GM19328 (cell line): ENCODE results near the gene GLI3.
"Not testable (repeated sequence)": the region's sequence is repeated elsewhere in the genome, so short reads cannot be mapped to it uniquely, and the experiment has no call there.

ENCODE experiments used
- ATAC-seq: cut with Tn5 transposase; IDR thresholded peaks from one replicate; pipeline ENCODE4 v1.9.1; 2021; ENCODE audit warnings: mild to moderate bottlenecking, moderate library complexity; ENCODE audit not compliant: unreplicated experiment

GLI3 gene

GRCh38 chr7:42213093-42213492, 23.9 kb downstream of the GLI3 start:
- ATAC-seq = no peak

- no peak for ATAC-seq
These were observed 24.4 kb downstream of the GLI3 start for GRCh38 chr7:42212541-42213090.

DNA sequence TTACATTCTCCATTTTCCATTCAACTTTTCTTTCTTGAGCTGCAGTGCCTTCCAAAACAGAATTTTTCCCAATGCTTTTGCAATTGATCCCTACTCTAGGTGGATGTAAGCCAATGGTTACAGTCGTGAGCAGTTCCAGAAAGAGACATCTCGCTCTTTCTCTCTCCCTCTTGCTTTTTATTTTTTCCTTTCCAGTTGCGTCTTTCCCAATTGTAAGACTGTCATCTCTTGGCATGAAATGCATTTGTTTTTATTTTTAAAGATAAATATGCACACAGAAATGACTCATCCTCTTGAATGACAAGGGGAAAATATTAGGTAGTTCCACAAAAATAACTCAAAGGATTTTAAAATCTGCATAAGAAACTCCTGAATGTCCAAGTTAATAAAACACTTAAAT, 25.1 kb downstream of the GLI3 start:
- no peak for ATAC-seq

DNA sequence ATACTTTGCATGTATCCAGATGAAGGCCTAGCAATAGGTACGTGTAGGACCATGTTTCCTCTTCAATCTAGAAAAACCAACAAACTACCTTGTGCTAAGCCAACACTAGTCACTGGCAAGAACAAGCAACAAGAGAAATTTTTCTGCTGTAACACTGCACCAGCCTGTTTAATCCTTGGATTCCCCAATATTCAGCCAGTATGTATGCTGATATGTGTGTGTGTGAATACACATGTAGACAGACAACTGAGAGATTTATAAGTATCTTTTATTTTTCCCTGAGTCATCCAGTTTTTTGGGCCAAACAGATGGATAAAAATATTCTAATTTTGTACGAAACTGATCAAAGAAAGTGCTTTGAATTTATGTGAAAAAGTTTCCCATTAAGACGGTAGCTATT, 26.2 kb downstream of the GLI3 start:
- no peak for ATAC-seq

DNA sequence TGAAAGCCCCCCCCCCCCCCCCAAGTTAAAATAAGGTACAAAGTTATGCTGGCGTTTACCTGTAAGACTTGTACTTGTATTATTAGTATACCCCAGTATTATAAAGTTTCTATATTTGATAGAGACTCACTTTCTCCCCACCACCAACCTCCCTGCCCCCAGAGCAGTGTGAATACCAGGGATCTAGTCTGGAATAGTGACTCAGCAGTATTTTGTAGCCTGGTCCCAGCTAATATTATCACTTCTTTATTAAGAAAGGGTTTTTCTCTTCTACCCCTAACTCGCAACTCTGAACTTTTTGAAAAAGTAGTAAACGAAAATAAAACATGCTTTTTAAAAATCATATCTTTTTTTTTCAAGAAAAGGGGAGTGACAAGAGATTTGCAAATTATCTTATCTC, 26.7 kb downstream of the GLI3 start:
- ATAC-seq = no peak

GRCh38 chr7:42209085-42209484, 27.9 kb downstream of the GLI3 start:
- not testable (repeated sequence) for ATAC-seq

- no peak for ATAC-seq
These were observed 28.4 kb downstream of the GLI3 start for GRCh38 chr7:42208572-42208971.

- ATAC-seq = no peak
These were observed 29.6 kb downstream of the GLI3 start for GRCh38 chr7:42207420-42207819.

GRCh38 chr7:42203336-42203735, 33.7 kb downstream of the GLI3 start:
- no peak for ATAC-seq

DNA sequence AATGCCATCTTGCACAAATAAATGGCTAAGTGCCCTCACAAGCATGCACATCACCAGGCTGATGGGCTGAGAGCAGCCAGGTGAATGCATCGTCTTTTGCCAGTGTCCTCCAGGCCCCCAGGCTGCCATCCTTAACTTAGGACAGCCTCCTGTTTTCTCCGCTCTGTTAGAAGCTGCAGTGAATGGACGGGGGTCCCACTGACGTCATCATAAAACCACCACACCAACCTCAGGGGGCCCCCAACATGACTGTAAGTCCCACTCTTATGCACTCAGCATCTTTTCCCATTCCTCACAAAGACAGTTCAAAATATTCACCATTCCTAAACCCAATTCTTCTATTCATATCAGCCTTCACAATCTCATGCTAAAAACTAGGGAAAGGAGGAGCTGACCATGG, 34.4 kb downstream of the GLI3 start:
- no peak for ATAC-seq

DNA sequence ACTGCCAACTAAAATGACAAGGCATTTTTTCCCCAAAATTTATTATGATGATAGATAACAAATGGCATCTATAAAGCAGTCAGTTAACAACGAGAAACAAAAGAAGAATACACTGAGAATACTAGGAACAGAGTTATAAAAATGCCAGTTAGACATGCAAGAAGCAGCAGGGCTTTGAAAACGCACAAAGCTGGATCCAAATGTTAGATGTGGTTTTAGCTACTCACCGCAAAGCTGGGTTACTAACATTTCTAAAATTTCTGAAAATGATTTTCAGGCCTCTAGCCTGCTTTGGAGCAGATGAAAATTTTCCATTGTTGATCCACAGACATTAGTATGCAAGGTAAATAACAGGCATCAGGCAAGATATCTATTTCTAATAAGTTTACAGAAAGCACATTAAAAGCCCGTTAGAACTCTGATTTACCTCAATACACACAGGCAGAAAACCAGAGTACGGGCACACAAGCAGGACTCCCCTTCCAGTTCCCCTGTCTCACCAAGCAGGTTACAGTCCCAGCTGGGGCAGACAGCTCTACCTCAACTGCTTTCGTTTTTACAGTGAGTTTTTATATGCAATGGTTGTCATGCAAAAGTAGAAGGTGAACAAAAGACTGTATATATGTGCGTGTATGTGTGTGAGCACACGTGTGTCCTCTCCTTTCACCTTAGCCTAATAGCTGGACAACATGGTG, 37.9 kb downstream of the GLI3 start:
- ATAC-seq = no peak

DNA sequence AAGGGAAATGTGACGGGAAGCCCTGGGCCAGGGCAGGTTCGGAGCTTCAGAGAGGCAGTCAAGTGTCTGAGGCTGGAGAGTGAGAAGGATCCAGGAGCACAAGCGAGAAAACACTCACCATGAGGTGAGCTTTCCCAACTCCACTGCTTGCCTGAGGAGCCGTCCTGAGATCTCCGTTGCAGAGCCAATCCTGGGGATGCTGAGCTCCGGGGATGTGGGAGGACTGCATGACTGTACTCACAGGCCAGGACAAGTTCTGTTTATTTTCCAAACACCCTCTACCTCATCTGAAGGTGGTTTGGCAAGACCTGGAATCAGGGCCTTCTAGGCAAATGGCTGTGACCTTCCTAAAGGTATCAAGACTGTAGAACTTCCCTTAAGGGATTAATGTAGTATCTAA, 38.7 kb downstream of the GLI3 start:
- ATAC-seq = no peak

DNA sequence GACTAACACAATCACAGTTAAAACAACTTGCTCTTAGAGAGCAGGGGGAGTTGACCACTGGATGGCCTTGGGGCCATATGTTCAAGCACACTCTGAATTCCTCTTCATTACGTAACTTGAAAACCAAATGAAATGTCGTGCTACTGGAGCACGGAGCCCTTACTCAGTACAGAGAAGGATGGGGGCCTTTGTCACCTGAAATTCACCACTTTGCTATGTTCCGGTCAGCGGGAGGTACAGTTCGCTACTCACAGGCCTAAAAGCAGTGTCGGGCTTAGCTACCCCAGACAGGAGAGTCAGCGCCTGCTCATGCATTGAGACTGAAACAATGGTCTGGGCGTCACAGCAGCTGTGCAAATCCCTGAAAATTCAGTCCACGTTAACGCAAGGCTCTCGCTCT, 39.6 kb downstream of the GLI3 start:
- ATAC-seq = no peak

- no peak for ATAC-seq
These were observed 42.8 kb downstream of the GLI3 start for GRCh38 chr7:42194238-42194637.

GRCh38 chr7:42193471-42194129, 43.4 kb downstream of the GLI3 start:
- no peak for ATAC-seq

GRCh38 chr7:42192851-42193461, 44.1 kb downstream of the GLI3 start:
- no peak for ATAC-seq

DNA sequence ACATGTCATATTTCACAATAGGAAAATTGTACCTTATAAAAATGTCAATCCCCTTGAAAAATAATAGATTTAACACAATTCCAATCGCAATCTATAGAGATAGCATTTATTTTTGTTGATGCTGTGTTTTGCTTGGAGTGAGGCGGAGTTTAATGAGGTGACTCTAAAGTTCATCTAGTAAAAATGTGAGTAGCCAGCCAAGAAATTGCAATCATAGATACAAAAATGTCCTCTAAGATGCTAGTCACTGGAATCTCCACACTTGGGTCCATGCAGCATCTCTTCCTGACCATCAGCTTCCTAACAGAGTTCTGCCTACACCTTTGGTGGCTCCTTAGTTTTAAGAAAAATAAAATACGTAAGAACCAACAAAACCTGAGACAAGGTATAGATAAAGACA, 44.9 kb downstream of the GLI3 start:
- no peak for ATAC-seq

DNA sequence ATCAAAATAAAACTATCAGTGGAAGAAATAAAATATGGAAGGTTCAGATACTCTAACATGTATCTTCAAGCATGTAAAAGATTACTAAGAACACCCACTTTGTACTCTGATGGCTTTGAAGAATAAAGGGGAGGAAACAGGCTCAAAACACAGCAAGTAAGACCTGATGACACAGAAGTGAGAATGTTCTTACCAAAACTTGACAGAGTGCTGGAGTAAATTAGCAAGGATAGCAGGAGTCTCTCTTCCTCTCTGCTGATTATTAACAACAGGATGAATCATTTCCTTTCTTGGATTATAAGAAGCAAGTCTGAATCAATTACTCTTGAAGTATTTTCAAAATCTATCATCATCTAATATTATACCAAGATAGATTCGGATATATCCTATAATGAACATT, 47.5 kb downstream of the GLI3 start:
- no peak for ATAC-seq

DNA sequence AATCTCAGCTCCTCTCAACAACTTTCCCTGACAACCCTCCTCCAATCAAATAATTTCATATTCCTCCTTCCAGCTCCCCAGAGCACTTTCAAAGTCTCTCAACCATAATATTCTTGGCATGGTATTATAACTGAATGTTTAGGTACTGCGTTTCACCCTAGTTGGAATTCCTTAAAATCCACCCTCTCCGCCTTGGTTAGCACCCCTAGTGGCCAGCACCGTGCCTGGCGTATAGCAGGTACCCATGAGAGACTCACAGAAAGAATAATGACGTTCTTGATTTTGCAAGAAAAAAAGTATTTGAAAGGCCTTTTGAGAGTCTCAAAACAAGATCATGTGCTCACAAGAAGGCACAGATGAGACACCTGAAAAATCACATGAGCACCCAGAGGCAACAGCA, 50.9 kb downstream of the GLI3 start:
- no peak for ATAC-seq

GRCh38 chr7:42185726-42186125, 51.3 kb downstream of the GLI3 start:
- ATAC-seq = no peak

DNA sequence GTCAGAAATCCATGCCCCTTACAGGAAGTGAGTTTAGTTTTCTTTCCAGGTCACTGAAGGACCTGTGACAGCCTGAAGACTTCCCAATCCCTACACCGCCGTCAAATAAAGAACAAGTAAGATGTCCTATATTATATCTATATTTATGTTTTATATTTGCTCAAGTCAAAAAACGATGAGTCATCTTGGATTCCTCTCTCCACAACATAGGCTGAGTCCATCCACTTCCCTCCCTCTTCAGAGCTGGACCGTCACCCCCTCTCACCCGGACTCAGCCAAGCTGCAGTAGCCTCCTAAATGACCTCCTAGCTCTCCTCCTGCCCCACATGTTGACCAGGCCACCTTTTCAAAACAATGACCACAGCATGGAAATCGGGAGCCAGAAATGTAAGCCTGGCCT, 53.5 kb downstream of the GLI3 start:
- no peak for ATAC-seq

DNA sequence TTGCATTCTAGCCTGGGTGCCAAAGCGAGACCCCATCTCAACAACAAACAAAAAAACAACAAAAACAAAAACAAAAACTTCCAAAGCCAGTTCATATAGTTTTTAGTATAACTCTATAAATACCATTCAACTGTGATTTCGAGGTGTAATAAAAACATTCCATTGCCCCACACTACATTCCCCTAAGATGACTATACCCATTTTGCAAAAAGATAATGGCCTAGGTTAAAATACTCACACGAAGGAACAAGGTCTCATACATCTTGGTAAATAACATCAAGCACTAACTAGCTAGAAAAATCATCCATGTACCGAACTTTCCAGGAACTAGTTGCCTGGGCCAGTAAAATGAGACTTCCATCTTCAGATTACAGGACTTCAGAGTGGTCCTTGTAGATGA, 55.4 kb downstream of the GLI3 start:
- no peak for ATAC-seq
